GM21515 (cell line): ENCODE data around the gene LRRC61.

Experiments used
- ATAC-seq: cut with Tn5 transposase; IDR thresholded peaks from one replicate; pipeline ENCODE4 v1.9.1; 2021; ENCODE audit not compliant: unreplicated experiment

LRRC61 gene

GRCh38 chr7:150329331-150330120 lies 6.4 kb downstream of the LRRC61 start:
- no peak for ATAC-seq

GRCh38 chr7:150330211-150330885 lies 7.2 kb downstream of the LRRC61 start:
- ATAC-seq: no peak

GRCh38 chr7:150332852-150333635 lies 9.9 kb downstream of the LRRC61 start:
- ATAC-seq: no peak

- no peak for ATAC-seq
Observed at GRCh38 chr7:150333659-150334058, 10.5 kb downstream of the LRRC61 start.

- no peak for ATAC-seq
Observed at GRCh38 chr7:150334108-150334507, 11.0 kb downstream of the LRRC61 start.

GRCh38 chr7:150335108-150335773 lies 12.1 kb downstream of the LRRC61 start:
- no peak for ATAC-seq

- no peak for ATAC-seq
Observed at GRCh38 chr7:150335774-150336112, 12.6 kb downstream of the LRRC61 start.

GRCh38 chr7:150336746-150337145 lies 13.6 kb downstream of the LRRC61 start:
- no peak for ATAC-seq

GRCh38 chr7:150337179-150337578 lies 14.0 kb downstream of the LRRC61 start:
- ATAC-seq: no peak

GRCh38 chr7:150337659-150338081 lies 14.5 kb downstream of the LRRC61 start:
- ATAC-seq: no peak

GRCh38 chr7:150338166-150338829 lies 15.1 kb downstream of the LRRC61 start:
- ATAC-seq: no peak

GRCh38 chr7:150339409-150339809 lies 16.3 kb downstream of the LRRC61 start:
- ATAC-seq: no peak

- no peak for ATAC-seq
Observed at GRCh38 chr7:150340024-150340749, 17.0 kb downstream of the LRRC61 start.

GRCh38 chr7:150340875-150341262 lies 17.7 kb downstream of the LRRC61 start:
- no peak for ATAC-seq

GRCh38 chr7:150341263-150342120 lies 18.3 kb downstream of the LRRC61 start, which contains the start of gene RARRES2:
Gene RARRES2, minus strand, starts transcription at chr7:150341629. Its CDS starts 1,020 bp downstream, at chr7:150340609.
- ATAC-seq: no peak

- no peak for ATAC-seq
Observed at GRCh38 chr7:150342121-150342408, 18.9 kb downstream of the LRRC61 start.

- no peak for ATAC-seq
Observed at GRCh38 chr7:150343225-150343624, 20.1 kb downstream of the LRRC61 start.

GRCh38 chr7:150344299-150344698 lies 21.1 kb downstream of the LRRC61 start:
- no peak for ATAC-seq

- no peak for ATAC-seq
Observed at GRCh38 chr7:150345012-150345411, 21.9 kb downstream of the LRRC61 start.
